ENCODE results near the gene GP1BB. TPM values are rescaled to one million over a fixed set of nuclear protein-coding genes. Genes with fewer than 3 reads are reported as not detected.

GP1BB gene
- total and polyA plus RNA-seq, 2 donors (not counting 3 experiments of a cell fraction or from before 2014, with no cell fraction given), result 1.7 to 6.2 TPM

GRCh38 chr22:19741053-19741452 lies 17.7 kb downstream of the GP1BB start:
- no peaks in the 10 kb centered on the region for H3K27me3 ChIP-seq (ENCODE audit: control insufficient read depth in 2 of 2, insufficient read depth in 2 of 2, low read length in 2 of 2)
- POLR2A ChIA-PET, result no interaction called here

More at GRCh38 chr22:19741053-19741452, 17.7 kb downstream of the GP1BB start:
- Histone ChIP-seq H3K27ac (ENCODE audit: insufficient read depth, low read depth, low read length) (no peak overlapping the region), H3K4me3 (replicated peaks in 1 of 3; ENCODE audit: insufficient read depth in 1 of 3, low read depth in 1 of 3, low read length in 3 of 3) (no peak overlapping the region), H3K36me3 (ENCODE audit: control insufficient read depth in 2 of 2, extremely low read depth in 1 of 2, insufficient read depth in 2 of 2, low read length in 2 of 2) (no peaks in the 10 kb centered on the region), H2AFZ (ENCODE audit: low read depth, low read length) (no peak overlapping the region), H3K79me2 (ENCODE audit: control insufficient read depth, insufficient read depth, low read length) (no peaks in the 10 kb centered on the region), H3K9me3 (replicated peaks; ENCODE audit: control insufficient read depth, insufficient read depth, low read length) (no peaks in the 10 kb centered on the region), H3K4me2 (ENCODE audit: insufficient read depth, low read length) (no peak overlapping the region), H3K4me1 (ENCODE audit: control insufficient read depth, extremely low read depth, insufficient read depth, low read length) (peaks cover 7% of the 10 kb centered on the region), H3K9ac (replicated peaks; ENCODE audit: extremely low read depth, insufficient read depth, low read length) (no peak overlapping the region), H4K20me1 (replicated peaks; ENCODE audit: control insufficient read depth, extremely low read depth, insufficient read depth, low read length) (no peaks in the 10 kb centered on the region), H3K9me1 (replicated peaks; ENCODE audit: control insufficient read depth, extremely low read depth, insufficient read depth, low read length) (no peaks in the 10 kb centered on the region)
- intact Hi-C loops (cut with micrococcal nuclease) (no loop called here), dilution Hi-C loops (cut with MboI; ENCODE audit: extremely low pct_ligation_motif_present, low sequenced_read_pairs) (no loop called here)
- FAIRE-seq (no peak), DNase-seq (ENCODE audit: low read depth, low spot score) (no peak)
- no peak for TF ChIP-seq POLR2AphosphoS5 (IDR thresholded peaks at IDR 0.05; ENCODE audit: insufficient read depth, low read depth, low read length)
- no peak for TF ChIP-seq GATA2 (IDR thresholded peaks at IDR 0.05; ENCODE audit: insufficient read depth, insufficient read length, low read depth, low read length)
- no peak for TF ChIP-seq JUN (IDR thresholded peaks at IDR 0.05; ENCODE audit: borderline replicate concordance, insufficient read depth, insufficient read length, low read depth)
- TF ChIP-seq POLR2A (IDR thresholded peaks at IDR 0.05; ENCODE audit: low read depth, low read length), result no peak
- no peak for TF ChIP-seq CTCF (IDR thresholded peaks at IDR 0.05; ENCODE audit: extremely low read depth in 1 of 2, insufficient read depth in 1 of 2, low read depth in 1 of 2, low read length in 2 of 2)
- no peak for TF ChIP-seq MYC (IDR thresholded peaks at IDR 0.05; ENCODE audit: low read depth, low read length)
- TF ChIP-seq MAX (IDR thresholded peaks at IDR 0.05; ENCODE audit: insufficient read depth, insufficient read length), result no peak
- TF ChIP-seq EZH2 (IDR thresholded peaks at IDR 0.05; ENCODE audit: borderline replicate concordance, low read depth, low read length, severe bottlenecking), result no peak
- CTCF ChIA-PET, result interaction anchor here (1.0 to 2.4 kb wide), 3 partner anchors 11 to 169 kb away, joined by 3 to 15 read pairs (median 13); no protein-coding TSS in a partner anchor
- BruUV-seq (replicated peaks), result no TSS peak

Data from endothelial cell of umbilical vein (primary cell).